B cell (primary cell): ENCODE results near the gene ACOXL. TPM values are rescaled to one million over a fixed set of nuclear protein-coding genes. Genes with fewer than 3 reads are reported as not detected.

Experiments used
- ATAC-seq: fragments of 200-7000 bp; cut with Tn5 transposase; one replicate; pipeline ENCODE4 v1.10.0; 2021; ENCODE audit warnings: low read depth, mild to moderate bottlenecking, moderate number of reproducible peaks, moderate library complexity
- CTCF ChIA-PET: fragments of 350-600 bp; sonication (Branson Sonifier 250); formaldehyde crosslinking; loops from one replicate; lab custom pipeline; 2021; ENCODE audit warnings: antibody characterized with exemption, inconsistent platforms; lab: Charles Lee
- POLR2A ChIA-PET: fragments of 350-600 bp; sonication (Branson Sonifier 250); formaldehyde crosslinking; loops from one replicate; lab custom pipeline; 2021; ENCODE audit warnings: antibody characterized with exemption; lab: Charles Lee
- DNase-seq: peaks from one replicate; pipeline ENCODE4 v3.0.0; 2013
- H2AFZ ChIP-seq: 2 replicates; pipeline ENCODE4 v1.6.1; 2012; ENCODE audit warnings: mild to moderate bottlenecking, low read depth, low read length; ENCODE audit not compliant: insufficient read depth, poor library complexity, severe bottlenecking
- H3K27ac ChIP-seq, 2 donors: 1 replicate in 1 of 2; 2 replicates in 1 of 2; pipeline ENCODE4 v1.5.1; 2012 to 2013; ENCODE audit warnings: low read length in 2 of 2, mild to moderate bottlenecking in 2 of 2, moderate library complexity in 1 of 2
- H3K27me3 ChIP-seq, 4 experiments: fragments of 200-600 bp in 1 of 4; sonication (generic) in 1 of 4; replicated peaks in 1 of 4; 1 replicate in 2 of 4; 2 replicates in 2 of 4; pipeline versions ENCODE4 v1.6.1 to v1.7.0; 2013 to 2016; ENCODE audit warnings: low read length in 3 of 4, mild to moderate bottlenecking in 2 of 4, mixed read lengths in 1 of 4, moderate library complexity in 1 of 4; ENCODE audit not compliant: insufficient read depth in 4 of 4, control insufficient read depth in 3 of 4; ENCODE audit errors: control extremely low read depth in 1 of 4
- H3K36me3 ChIP-seq, 2 experiments: replicated peaks in 1 of 2; 1 replicate in 1 of 2; 2 replicates in 1 of 2; pipeline versions ENCODE4 v1.6.1 to v1.7.1; 2013; ENCODE audit warnings: low read length in 1 of 2; ENCODE audit not compliant: insufficient read depth in 2 of 2, control insufficient read depth in 1 of 2; ENCODE audit errors: control extremely low read depth in 1 of 2, extremely low read depth in 1 of 2
- H3K4me1 ChIP-seq, 2 donors: fragments of 200-600 bp in 1 of 2; sonication (generic) in 1 of 2; 1 replicate in 1 of 2; 2 replicates in 1 of 2; pipeline versions ENCODE4 v1.5.1 to v1.6.1; 2013 to 2017; ENCODE audit warnings: low read length in 2 of 2; ENCODE audit not compliant: control insufficient read depth in 2 of 2, insufficient read depth in 2 of 2
- H3K4me2 ChIP-seq: replicated peaks from 2 replicates; pipeline ENCODE3; 2012; ENCODE audit warnings: mild to moderate bottlenecking, low read depth, low read length; ENCODE audit not compliant: poor library complexity, severe bottlenecking
- H3K4me3 ChIP-seq, 5 experiments: fragments of 200-600 bp in 1 of 5; sonication (generic) in 1 of 5; 1 replicate in 3 of 5; 2 replicates in 2 of 5; pipeline versions ENCODE4 v1.5.1 to v1.7.0; 2011 to 2016; ENCODE audit warnings: low read length in 4 of 5, mild to moderate bottlenecking in 4 of 5, low read depth in 2 of 5, control low read depth in 1 of 5, moderate library complexity in 1 of 5; ENCODE audit not compliant: insufficient read depth in 1 of 5; ENCODE audit errors: control extremely low read depth in 1 of 5, extremely low read depth in 1 of 5
- H3K79me2 ChIP-seq: fragments of 200-600 bp; sonication (generic); one replicate; pipeline ENCODE4 v1.6.0; 2016; ENCODE audit warnings: low read length; ENCODE audit not compliant: control insufficient read depth, insufficient read depth
- H3K9ac ChIP-seq: fragments of 200-600 bp; sonication (generic); 2 replicates; pipeline ENCODE4 v1.6.1; 2017; ENCODE audit warnings: mild to moderate bottlenecking, low read length, moderate library complexity
- H3K9me3 ChIP-seq, 3 donors: one replicate each; pipeline versions ENCODE4 v1.6.1 to v1.7.1; 2013; ENCODE audit warnings: low read length in 2 of 3; ENCODE audit not compliant: control insufficient read depth in 2 of 3, insufficient read depth in 1 of 3; ENCODE audit errors: control extremely low read depth in 1 of 3
- H4K20me1 ChIP-seq: 2 replicates; pipeline ENCODE4 v1.6.0; 2012; ENCODE audit warnings: mild to moderate bottlenecking, low read length; ENCODE audit not compliant: insufficient read depth, control insufficient read depth, poor library complexity, severe bottlenecking
- H3K27ac Mint-ChIP-seq: one replicate; pipeline ENCODE4 v1.8.0; 2021; ENCODE audit warnings: mixed read lengths
- H3K27me3 Mint-ChIP-seq: one replicate; pipeline ENCODE4 v1.8.0; 2021; ENCODE audit warnings: mixed read lengths
- H3K4me1 Mint-ChIP-seq: one replicate; pipeline ENCODE4 v1.8.0; 2021; ENCODE audit warnings: mixed read lengths
- H3K4me3 Mint-ChIP-seq: one replicate; pipeline ENCODE4 v1.8.0; 2021; ENCODE audit warnings: mixed read lengths
- H3K9me3 Mint-ChIP-seq: one replicate; pipeline ENCODE4 v1.8.0; 2022; ENCODE audit warnings: mixed read lengths; ENCODE audit not compliant: insufficient read depth
- EZH2 ChIP-seq: IDR thresholded peaks from 2 replicates; pipeline ENCODE4 v1.6.1; 2012; ENCODE audit warnings: borderline replicate concordance, low read depth, mild to moderate bottlenecking, moderate library complexity, low read length; ENCODE audit not compliant: insufficient read depth, poor library complexity, severe bottlenecking
- WGBS: methylation state at CpG from one replicate; pipeline ENCODE4 v1.1.5; 2013; ENCODE audit warnings: missing lambda C conversion rate; ENCODE audit not compliant: insufficient coverage; 5-methylcytosine and 5-hydroxymethylcytosine counted together
- intact Hi-C: fragments of 100-400 bp; cut with micrococcal nuclease; formaldehyde crosslinking; loops from one replicate; pipeline ENCODE4 v1.10.0; 2022
- polyA plus RNA-seq: library from polyadenylated mRNA; depleted of rRNA; stranded (reverse); fragments of >200 nt; gene quantifications from 2 replicates; pipeline ENCODE4 v1.2.3, GENCODE V29; 2012
- total RNA-seq, 2 donors: library from RNA; stranded (reverse); fragments of 120-200 nt in 1 of 2; gene quantifications; 1 replicate in 1 of 2; 2 replicates in 1 of 2; pipeline versions ENCODE4 v1.2.3 to v1.2.4, GENCODE V29; 2013 to 2022
- TF ChIP-seq, protein P1 (sequence below): fragments of 200-600 bp; IDR thresholded peaks from one replicate; pipeline ENCODE4 v1.8.0; 2022; ENCODE audit warnings: antibody characterized with exemption, mild to moderate bottlenecking

Gene ACOXL
- total and polyA plus RNA-seq, 2 donors (not counting 1 experiment from before 2014, with no cell fraction given), result 0.06 TPM; not detected in 1

DNA sequence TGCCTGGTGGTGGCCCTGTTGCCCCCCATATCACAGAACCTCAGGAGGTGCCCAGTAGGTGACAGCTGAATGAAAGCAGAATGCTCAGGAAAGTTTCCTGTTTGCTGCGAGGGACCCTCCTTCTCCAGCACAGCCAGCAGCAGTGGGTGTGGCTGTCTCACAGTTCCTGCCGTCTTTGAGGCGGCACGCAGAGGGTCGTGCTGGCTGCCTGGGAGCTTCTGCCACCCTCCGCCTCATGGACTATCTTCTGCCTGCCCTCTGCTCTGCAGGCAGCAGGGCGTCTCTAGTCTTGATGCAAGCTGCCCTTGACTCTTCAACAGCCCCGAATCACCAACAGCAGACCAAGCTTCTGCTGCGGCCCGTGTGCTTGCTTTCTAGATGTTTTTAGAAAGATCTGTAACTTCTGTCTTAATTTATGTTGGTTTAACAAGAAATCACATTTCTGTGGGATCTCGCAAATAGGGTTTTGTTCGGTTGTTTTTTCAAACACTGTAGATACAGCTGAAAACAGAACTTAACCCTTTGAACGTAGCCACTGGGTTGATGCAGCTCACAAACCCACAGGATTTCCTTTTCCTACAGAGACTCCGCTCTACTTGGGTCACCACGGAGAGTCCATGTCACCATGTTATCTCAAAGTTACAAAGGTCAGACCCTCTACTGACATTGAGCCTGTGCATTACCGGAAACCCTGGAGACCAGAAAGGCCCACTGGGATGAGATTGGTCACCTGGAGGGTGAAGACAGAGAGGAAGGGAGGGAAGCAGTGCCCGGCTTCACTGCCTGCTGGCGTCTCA, 144.9 kb downstream of the ACOXL start:
- H3K9ac ChIP-seq, result no peak overlapping the region
- H3K27me3 ChIP-seq, result no peaks in the 10 kb centered on the region
- H3K9me3 ChIP-seq, result peaks cover 0 to 4% (median 0%) of the 10 kb centered on the region in 3 donors
- Mint-ChIP-seq H3K27me3 (peaks cover 12% of the 10 kb centered on the region), H3K4me1 (peaks cover 18% of the 10 kb centered on the region), H3K4me3 (no peak overlapping the region), H3K27ac (no peak overlapping the region), H3K9me3 (no peaks in the 10 kb centered on the region)
- 33% methylated on average over 13 of the region's 18 CpGs for WGBS
- no peaks in the 10 kb centered on the region for H4K20me1 ChIP-seq
- ChIA-PET POLR2A (no interaction called here), CTCF (interaction anchor here (1.3 to 1.4 kb wide), 2 partner anchors 8 to 26 kb away, joined by 3 to 4 read pairs; no protein-coding TSS in a partner anchor)
- peaks cover 0 to 17% of the 10 kb centered on the region in 2 donors for H3K4me1 ChIP-seq
- intact Hi-C loops, result no loop called here
- H3K79me2 ChIP-seq, result no peaks in the 10 kb centered on the region
- TF ChIP-seq, protein P1, sequence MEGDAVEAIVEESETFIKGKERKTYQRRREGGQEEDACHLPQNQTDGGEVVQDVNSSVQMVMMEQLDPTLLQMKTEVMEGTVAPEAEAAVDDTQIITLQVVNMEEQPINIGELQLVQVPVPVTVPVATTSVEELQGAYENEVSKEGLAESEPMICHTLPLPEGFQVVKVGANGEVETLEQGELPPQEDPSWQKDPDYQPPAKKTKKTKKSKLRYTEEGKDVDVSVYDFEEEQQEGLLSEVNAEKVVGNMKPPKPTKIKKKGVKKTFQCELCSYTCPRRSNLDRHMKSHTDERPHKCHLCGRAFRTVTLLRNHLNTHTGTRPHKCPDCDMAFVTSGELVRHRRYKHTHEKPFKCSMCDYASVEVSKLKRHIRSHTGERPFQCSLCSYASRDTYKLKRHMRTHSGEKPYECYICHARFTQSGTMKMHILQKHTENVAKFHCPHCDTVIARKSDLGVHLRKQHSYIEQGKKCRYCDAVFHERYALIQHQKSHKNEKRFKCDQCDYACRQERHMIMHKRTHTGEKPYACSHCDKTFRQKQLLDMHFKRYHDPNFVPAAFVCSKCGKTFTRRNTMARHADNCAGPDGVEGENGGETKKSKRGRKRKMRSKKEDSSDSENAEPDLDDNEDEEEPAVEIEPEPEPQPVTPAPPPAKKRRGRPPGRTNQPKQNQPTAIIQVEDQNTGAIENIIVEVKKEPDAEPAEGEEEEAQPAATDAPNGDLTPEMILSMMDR, result no peak
- no peak for TF ChIP-seq EZH2
- H3K27ac ChIP-seq, result no peak overlapping the region
- no peaks in the 10 kb centered on the region for H3K36me3 ChIP-seq
- no peak overlapping the region for H3K4me2 ChIP-seq
- no peak overlapping the region for H3K4me3 ChIP-seq
- ATAC-seq, result no peak
- DNase-seq, result no peak
- H2AFZ ChIP-seq, result peak overlapping the region; percentile 36

DNA sequence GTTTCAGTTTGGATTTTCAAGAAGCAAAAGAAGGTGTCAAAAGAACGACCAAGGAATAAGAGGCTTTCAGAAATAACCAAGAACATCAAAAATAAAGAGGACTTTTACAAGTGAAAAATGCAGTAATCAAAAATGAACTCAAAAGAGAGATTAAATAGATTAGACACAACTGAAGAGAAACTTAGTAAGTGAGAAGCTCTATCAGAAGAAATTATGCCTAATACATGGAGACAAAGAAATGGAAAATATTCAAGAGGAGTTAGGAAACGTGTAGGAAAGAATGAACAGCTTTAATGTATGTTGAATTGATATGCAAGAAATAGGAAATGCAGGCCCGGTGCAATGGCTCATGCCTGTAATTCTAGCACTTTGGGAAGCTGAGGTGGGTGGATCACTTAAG, 145.8 kb downstream of the ACOXL start:
- peaks cover 0 to 4% (median 0%) of the 10 kb centered on the region in 3 donors for H3K9me3 ChIP-seq
- no peak overlapping the region for H3K4me2 ChIP-seq
- ATAC-seq, result no peak
- WGBS, result 100% methylated on average over 2 of the region's 3 CpGs
- no peaks in the 10 kb centered on the region for H3K27me3 ChIP-seq
- no peak overlapping the region for H2AFZ ChIP-seq
- Mint-ChIP-seq H3K4me3 (no peak overlapping the region), H3K27me3 (peaks cover 12% of the 10 kb centered on the region), H3K4me1 (peaks cover 14% of the 10 kb centered on the region), H3K27ac (no peak overlapping the region), H3K9me3 (no peaks in the 10 kb centered on the region)
- no peak overlapping the region for H3K9ac ChIP-seq
- intact Hi-C loops, result no loop called here
- H4K20me1 ChIP-seq, result no peaks in the 10 kb centered on the region
- no peaks in the 10 kb centered on the region for H3K36me3 ChIP-seq
- peaks cover 0 to 17% of the 10 kb centered on the region in 2 donors for H3K4me1 ChIP-seq
- no peaks in the 10 kb centered on the region for H3K79me2 ChIP-seq
- no peak overlapping the region for H3K27ac ChIP-seq
- no peak for DNase-seq
- TF ChIP-seq EZH2, result no peak
- TF ChIP-seq, protein P1, result no peak
- ChIA-PET POLR2A (no interaction called here), CTCF (interaction anchor here (1.4 kb wide), 1 partner anchor 25 kb away, joined by 3 read pairs; no protein-coding TSS in a partner anchor)
- H3K4me3 ChIP-seq, result no peak overlapping the region
